ENCODE data around the gene STXBP6. TPM values are rescaled to one million over a fixed set of nuclear protein-coding genes. Genes with fewer than 3 reads are reported as not detected.

Gene STXBP6
- total RNA-seq, 1 donor = 5.8 TPM

DNA sequence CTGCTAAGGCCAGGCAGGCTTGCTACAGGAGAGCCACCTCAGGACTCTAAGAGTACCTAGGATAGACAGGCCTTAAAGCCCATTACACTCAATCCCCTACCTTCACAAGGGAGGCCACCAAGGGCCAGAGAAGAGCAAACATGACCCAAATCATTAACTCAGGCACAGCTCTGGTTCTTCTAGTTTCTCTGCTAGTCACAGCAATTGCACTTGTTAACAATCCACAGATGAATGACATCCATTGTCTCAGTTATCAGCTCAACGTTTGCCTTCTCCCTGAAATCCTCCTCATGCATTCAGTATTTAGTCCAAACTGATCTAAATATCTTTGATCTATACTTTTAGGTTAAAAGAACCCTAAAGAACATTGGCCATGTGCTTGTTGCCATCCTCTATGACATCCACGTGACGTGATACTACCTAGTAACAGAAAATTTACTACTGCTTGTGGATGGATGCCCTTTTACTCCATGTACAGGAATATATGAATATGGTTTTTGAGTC is 164.5 kb downstream of the STXBP6 start:
- H3K4me1 ChIP-seq (ENCODE audit: insufficient read depth, low read length) = no peaks in the 10 kb centered on the region
- no peaks in the 10 kb centered on the region for H3K36me3 ChIP-seq (ENCODE audit: insufficient read depth, low read length)
- no peak overlapping the region for H3K4me3 ChIP-seq (ENCODE audit: insufficient read depth, low read length)
- DNase-seq (ENCODE audit: insufficient read length, low spot score, missing footprints) = no peak
- H3K9me3 ChIP-seq (ENCODE audit: low read depth, low read length) = no peaks in the 10 kb centered on the region
- H3K27me3 ChIP-seq (ENCODE audit: insufficient read depth, low read length) = no peaks in the 10 kb centered on the region
- no peaks in the 10 kb centered on the region for H4K20me1 ChIP-seq (ENCODE audit: insufficient read depth, low read length)
- H3K79me2 ChIP-seq (ENCODE audit: insufficient read depth, low read length) = no peaks in the 10 kb centered on the region
- H2AFZ ChIP-seq (ENCODE audit: low read length) = no peak overlapping the region
- no peak overlapping the region for H3K27ac ChIP-seq (ENCODE audit: low read depth, low read length)
- TF ChIP-seq, protein P1, sequence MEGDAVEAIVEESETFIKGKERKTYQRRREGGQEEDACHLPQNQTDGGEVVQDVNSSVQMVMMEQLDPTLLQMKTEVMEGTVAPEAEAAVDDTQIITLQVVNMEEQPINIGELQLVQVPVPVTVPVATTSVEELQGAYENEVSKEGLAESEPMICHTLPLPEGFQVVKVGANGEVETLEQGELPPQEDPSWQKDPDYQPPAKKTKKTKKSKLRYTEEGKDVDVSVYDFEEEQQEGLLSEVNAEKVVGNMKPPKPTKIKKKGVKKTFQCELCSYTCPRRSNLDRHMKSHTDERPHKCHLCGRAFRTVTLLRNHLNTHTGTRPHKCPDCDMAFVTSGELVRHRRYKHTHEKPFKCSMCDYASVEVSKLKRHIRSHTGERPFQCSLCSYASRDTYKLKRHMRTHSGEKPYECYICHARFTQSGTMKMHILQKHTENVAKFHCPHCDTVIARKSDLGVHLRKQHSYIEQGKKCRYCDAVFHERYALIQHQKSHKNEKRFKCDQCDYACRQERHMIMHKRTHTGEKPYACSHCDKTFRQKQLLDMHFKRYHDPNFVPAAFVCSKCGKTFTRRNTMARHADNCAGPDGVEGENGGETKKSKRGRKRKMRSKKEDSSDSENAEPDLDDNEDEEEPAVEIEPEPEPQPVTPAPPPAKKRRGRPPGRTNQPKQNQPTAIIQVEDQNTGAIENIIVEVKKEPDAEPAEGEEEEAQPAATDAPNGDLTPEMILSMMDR (IDR thresholded peaks at IDR 0.05; ENCODE audit: extremely low read depth, low read depth, low read length) = no peak
- no peak overlapping the region for H3K4me2 ChIP-seq (ENCODE audit: insufficient read depth, low read length)

DNA sequence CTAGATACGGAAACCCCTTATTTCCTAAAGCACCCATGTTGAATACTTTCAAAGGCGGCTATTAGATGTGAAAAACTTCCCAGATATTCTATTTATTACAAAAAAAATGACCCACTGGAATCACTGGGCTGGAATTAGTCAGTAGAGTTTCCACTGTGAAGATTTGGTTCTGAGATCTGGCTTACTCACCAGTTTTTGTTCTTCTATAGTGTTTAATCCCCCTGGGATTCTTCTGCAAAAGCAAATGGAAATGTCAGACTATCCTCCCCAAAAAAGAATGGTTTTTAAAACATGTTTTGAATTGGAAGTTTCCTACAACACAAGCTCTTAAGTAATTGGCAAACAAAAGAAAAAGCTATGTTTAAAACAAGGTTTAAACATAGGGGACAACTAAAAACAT is 166.4 kb downstream of the STXBP6 start:
- Histone ChIP-seq H3K4me1 (ENCODE audit: insufficient read depth, low read length) (no peaks in the 10 kb centered on the region), H3K4me2 (ENCODE audit: insufficient read depth, low read length) (no peak overlapping the region), H3K36me3 (ENCODE audit: insufficient read depth, low read length) (no peaks in the 10 kb centered on the region), H4K20me1 (ENCODE audit: insufficient read depth, low read length) (no peaks in the 10 kb centered on the region), H3K9me3 (ENCODE audit: low read depth, low read length) (no peaks in the 10 kb centered on the region), H3K27me3 (ENCODE audit: insufficient read depth, low read length) (no peaks in the 10 kb centered on the region), H2AFZ (ENCODE audit: low read length) (no peak overlapping the region), H3K27ac (ENCODE audit: low read depth, low read length) (no peak overlapping the region), H3K79me2 (ENCODE audit: insufficient read depth, low read length) (no peaks in the 10 kb centered on the region), H3K4me3 (ENCODE audit: insufficient read depth, low read length) (no peak overlapping the region)
- no peak for DNase-seq (ENCODE audit: insufficient read length, low spot score, missing footprints)
- TF ChIP-seq, protein P1 (IDR thresholded peaks at IDR 0.05; ENCODE audit: extremely low read depth, low read depth, low read length) = no peak

DNA sequence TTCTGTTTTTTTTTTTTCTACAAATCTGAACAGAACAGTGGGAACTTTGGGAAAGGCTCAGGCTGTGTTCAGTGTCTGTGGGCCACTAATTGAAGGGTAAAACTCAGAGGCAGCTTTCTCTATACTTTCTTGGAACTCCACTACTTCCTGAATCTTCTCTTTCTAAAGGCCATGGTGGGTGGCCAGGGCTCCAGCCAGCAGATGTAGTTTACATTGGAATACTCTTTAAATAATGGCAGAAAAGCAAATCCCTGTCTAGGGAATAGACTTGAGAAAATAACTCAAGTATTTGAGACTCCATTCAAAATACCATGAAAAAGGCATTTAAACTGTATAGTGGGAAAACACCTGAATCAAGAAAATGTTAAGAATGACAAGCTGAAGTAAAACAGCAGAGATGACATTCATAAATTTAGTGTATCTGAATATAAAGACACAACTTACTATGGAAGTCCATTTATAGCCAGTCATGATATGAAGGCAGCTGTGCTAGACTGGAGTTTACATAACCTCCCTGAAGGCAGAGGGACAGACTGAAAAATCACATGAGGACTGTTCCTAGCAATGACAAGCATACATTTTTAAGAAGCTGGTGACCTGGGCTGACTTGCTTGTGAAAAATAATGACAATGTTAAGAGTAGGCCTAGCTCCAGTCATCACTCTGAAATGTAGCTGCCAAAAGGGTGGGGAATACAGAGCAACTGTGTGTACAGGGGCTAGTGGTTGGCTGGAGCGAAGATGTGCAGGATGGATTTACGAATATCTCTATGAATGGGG is 168.6 kb downstream of the STXBP6 start:
- H3K79me2 ChIP-seq (ENCODE audit: insufficient read depth, low read length) = no peaks in the 10 kb centered on the region
- H3K4me2 ChIP-seq (ENCODE audit: insufficient read depth, low read length) = no peak overlapping the region
- H2AFZ ChIP-seq (ENCODE audit: low read length) = no peak overlapping the region
- no peaks in the 10 kb centered on the region for H4K20me1 ChIP-seq (ENCODE audit: insufficient read depth, low read length)
- DNase-seq (ENCODE audit: insufficient read length, low spot score, missing footprints) = no peak
- H3K4me3 ChIP-seq (ENCODE audit: insufficient read depth, low read length) = no peak overlapping the region
- no peak overlapping the region for H3K27ac ChIP-seq (ENCODE audit: low read depth, low read length)
- H3K4me1 ChIP-seq (ENCODE audit: insufficient read depth, low read length) = no peaks in the 10 kb centered on the region
- no peaks in the 10 kb centered on the region for H3K36me3 ChIP-seq (ENCODE audit: insufficient read depth, low read length)
- H3K27me3 ChIP-seq (ENCODE audit: insufficient read depth, low read length) = no peaks in the 10 kb centered on the region
- TF ChIP-seq, protein P1 (IDR thresholded peaks at IDR 0.05; ENCODE audit: extremely low read depth, low read depth, low read length) = no peak
- H3K9me3 ChIP-seq (ENCODE audit: low read depth, low read length) = no peaks in the 10 kb centered on the region

DNA sequence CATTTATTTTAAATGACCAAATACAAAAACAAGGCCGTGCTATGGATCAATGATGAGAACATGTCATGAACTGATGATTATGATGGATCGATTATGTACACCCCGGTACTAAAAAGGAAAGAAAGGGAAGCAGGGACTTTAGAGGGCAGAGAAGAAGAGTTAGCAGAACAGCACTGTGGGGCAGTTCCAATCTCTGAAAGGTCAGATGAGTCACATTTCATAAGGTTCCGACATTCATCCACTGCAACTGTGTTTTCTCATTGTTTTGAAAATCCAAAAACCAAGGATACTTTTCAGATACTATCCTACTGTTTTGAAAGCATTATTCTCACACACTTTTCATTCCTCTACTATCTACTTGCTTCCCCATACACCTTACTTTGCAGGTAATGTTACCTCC is 169.3 kb downstream of the STXBP6 start:
- Histone ChIP-seq H3K9me3 (ENCODE audit: low read depth, low read length) (no peaks in the 10 kb centered on the region), H3K4me1 (ENCODE audit: insufficient read depth, low read length) (no peaks in the 10 kb centered on the region), H3K27ac (ENCODE audit: low read depth, low read length) (no peak overlapping the region), H3K27me3 (ENCODE audit: insufficient read depth, low read length) (no peaks in the 10 kb centered on the region), H3K36me3 (ENCODE audit: insufficient read depth, low read length) (no peaks in the 10 kb centered on the region), H3K4me2 (ENCODE audit: insufficient read depth, low read length) (no peak overlapping the region), H4K20me1 (ENCODE audit: insufficient read depth, low read length) (no peaks in the 10 kb centered on the region), H2AFZ (ENCODE audit: low read length) (no peak overlapping the region), H3K79me2 (ENCODE audit: insufficient read depth, low read length) (no peaks in the 10 kb centered on the region), H3K4me3 (ENCODE audit: insufficient read depth, low read length) (no peak overlapping the region)
- TF ChIP-seq, protein P1 (IDR thresholded peaks at IDR 0.05; ENCODE audit: extremely low read depth, low read depth, low read length) = no peak
- DNase-seq (ENCODE audit: insufficient read length, low spot score, missing footprints) = no peak
